Trophoblast cell (in vitro differentiated cells and primary cell): ENCODE data around the gene WNK3.

ENCODE experiments used
- DNase-seq, 2 donors: peaks; one replicate each; pipeline ENCODE4 v3.0.0-alpha.2; 2016
- H2AFZ ChIP-seq: 2 replicates; pipeline ENCODE4 v1.6.1; 2013; ENCODE audit warnings: low read length, moderate library complexity, mild to moderate bottlenecking; ENCODE audit not compliant: insufficient read depth, poor library complexity
- H2AK5ac ChIP-seq: 2 replicates; pipeline ENCODE4 v1.6.1; 2013; ENCODE audit warnings: mild to moderate bottlenecking, low read length
- H2BK120ac ChIP-seq: 2 replicates; pipeline ENCODE4 v1.6.1; 2013; ENCODE audit warnings: low read length, mild to moderate bottlenecking, moderate library complexity; ENCODE audit not compliant: insufficient read depth, poor library complexity
- H2BK12ac ChIP-seq: 2 replicates; pipeline ENCODE4 v1.6.1; 2013; ENCODE audit warnings: mild to moderate bottlenecking, low read length, moderate library complexity
- H2BK5ac ChIP-seq: 2 replicates; pipeline ENCODE4 v1.6.1; 2013; ENCODE audit warnings: low read length, low read depth, moderate library complexity, mild to moderate bottlenecking; ENCODE audit not compliant: poor library complexity
- H3K14ac ChIP-seq: 2 replicates; pipeline ENCODE4 v1.6.1; 2013; ENCODE audit warnings: mild to moderate bottlenecking, low read length
- H3K18ac ChIP-seq: 2 replicates; pipeline ENCODE4 v1.6.1; 2013; ENCODE audit warnings: mild to moderate bottlenecking, low read length
- H3K23ac ChIP-seq: 2 replicates; pipeline ENCODE4 v1.6.1; 2013; ENCODE audit warnings: low read length
- H3K27ac ChIP-seq: 2 replicates; pipeline ENCODE4 v1.5.1; 2013; ENCODE audit warnings: low read depth, mild to moderate bottlenecking, inconsistent platforms, low read length, moderate library complexity
- H3K27me3 ChIP-seq: 2 replicates; pipeline ENCODE4 v1.6.1; 2013; ENCODE audit warnings: inconsistent platforms, mild to moderate bottlenecking, low read length, moderate library complexity; ENCODE audit not compliant: insufficient read depth
- H3K36me3 ChIP-seq, 2 experiments: 1 replicate in 1 of 2; 2 replicates in 1 of 2; pipeline ENCODE4 v1.6.1; 2013; ENCODE audit warnings: low read length in 2 of 2, mild to moderate bottlenecking in 2 of 2, moderate library complexity in 1 of 2; ENCODE audit not compliant: insufficient read depth in 2 of 2, control insufficient read depth in 1 of 2
- H3K4ac ChIP-seq: 2 replicates; pipeline ENCODE4 v1.6.1; 2013; ENCODE audit warnings: low read depth, mild to moderate bottlenecking, low read length, moderate library complexity
- H3K4me1 ChIP-seq, 2 experiments: 1 replicate in 1 of 2; 2 replicates in 1 of 2; pipeline ENCODE4 v1.6.1; 2013; ENCODE audit warnings: low read length in 2 of 2, mild to moderate bottlenecking in 2 of 2, moderate library complexity in 1 of 2; ENCODE audit not compliant: insufficient read depth in 2 of 2, control insufficient read depth in 1 of 2
- H3K4me2 ChIP-seq: 2 replicates; pipeline ENCODE4 v1.6.1; 2013; ENCODE audit warnings: inconsistent platforms, mild to moderate bottlenecking, low read length, moderate library complexity
- H3K4me3 ChIP-seq: 2 replicates; pipeline ENCODE4 v1.5.1; 2013; ENCODE audit warnings: mild to moderate bottlenecking, low read depth, low read length, inconsistent platforms
- H3K79me1 ChIP-seq: one replicate; pipeline ENCODE4 v1.6.1; 2013; ENCODE audit warnings: low read length
- H3K79me2 ChIP-seq: 2 replicates; pipeline ENCODE4 v1.6.1; 2013; ENCODE audit warnings: low read length, mild to moderate bottlenecking; ENCODE audit not compliant: control insufficient read depth, insufficient read depth, poor library complexity
- H3K9ac ChIP-seq: 2 replicates; pipeline ENCODE4 v1.6.1; 2013; ENCODE audit warnings: mild to moderate bottlenecking, low read length
- H3K9me3 ChIP-seq: 2 replicates; pipeline ENCODE4 v1.6.1; 2013; ENCODE audit warnings: low read depth, mild to moderate bottlenecking, control low read depth, inconsistent platforms, low read length; ENCODE audit not compliant: insufficient read depth
- H4K12ac ChIP-seq: 2 replicates; pipeline ENCODE4 v1.6.1; 2013; ENCODE audit warnings: low read depth, mild to moderate bottlenecking, low read length, moderate library complexity
- H4K8ac ChIP-seq: 2 replicates; pipeline ENCODE4 v1.6.1; 2013; ENCODE audit warnings: low read depth, mild to moderate bottlenecking, low read length, moderate library complexity
- H4K91ac ChIP-seq: one replicate; pipeline ENCODE4 v1.6.1; 2013; ENCODE audit warnings: low read depth, mild to moderate bottlenecking, low read length, moderate library complexity
- WGBS: extraction: QIAGEN DNeasy Blood & Tissue Kit; methylation state at CpG from one replicate; pipeline ENCODE4 v1.1.7; 2013; ENCODE audit warnings: missing lambda C conversion rate; ENCODE audit not compliant: insufficient read length, insufficient coverage; ENCODE audit errors: extremely low coverage; 5-methylcytosine and 5-hydroxymethylcytosine counted together

The WNK3 gene

DNA sequence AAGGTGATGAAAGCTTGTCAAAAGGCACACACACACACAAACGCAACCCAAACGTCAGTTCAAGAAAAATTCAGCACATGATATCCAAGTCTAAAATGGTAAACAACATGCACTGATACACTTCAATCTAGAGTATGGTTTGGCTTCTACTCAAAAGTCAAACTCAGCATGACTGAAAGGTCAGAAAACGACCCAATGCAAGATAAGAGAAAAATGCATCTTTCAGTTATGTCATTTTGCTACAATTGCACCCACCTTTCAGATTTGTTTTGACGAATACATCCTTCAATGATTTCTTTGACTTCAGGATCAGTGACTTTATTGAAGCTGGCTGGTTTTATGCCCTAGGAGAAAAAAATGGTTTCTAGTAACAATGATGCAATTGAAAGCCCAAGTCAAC lies 56.3 kb downstream of the WNK3 start:
- no peaks in the 10 kb centered on the region for H3K9me3 ChIP-seq
- no peak overlapping the region for H3K4ac ChIP-seq
- H2BK120ac ChIP-seq, result no peak overlapping the region
- no peak overlapping the region for H4K12ac ChIP-seq
- no peak overlapping the region for H2AFZ ChIP-seq
- no peak overlapping the region for H3K4me3 ChIP-seq
- no peak overlapping the region for H3K4me2 ChIP-seq
- no peak overlapping the region for H3K18ac ChIP-seq
- H3K14ac ChIP-seq, result no peak overlapping the region
- H4K91ac ChIP-seq, result no peak overlapping the region
- H2BK5ac ChIP-seq, result no peak overlapping the region
- no peak overlapping the region for H3K23ac ChIP-seq
- H2BK12ac ChIP-seq, result no peak overlapping the region
- no peak overlapping the region for H4K8ac ChIP-seq
- no CpG with 5 or more reads among the region's 4 CpGs for WGBS
- H2AK5ac ChIP-seq, result no peak overlapping the region
- no peaks in the 10 kb centered on the region for H3K79me2 ChIP-seq
- no peak overlapping the region for H3K9ac ChIP-seq
- H3K36me3 ChIP-seq, result no peaks in the 10 kb centered on the region
- no peaks in the 10 kb centered on the region for H3K79me1 ChIP-seq
- DNase-seq, result no peak
- H3K4me1 ChIP-seq, result no peaks in the 10 kb centered on the region
- H3K27ac ChIP-seq, result no peak overlapping the region
- no peaks in the 10 kb centered on the region for H3K27me3 ChIP-seq

- Histone ChIP-seq H2BK120ac (no peak overlapping the region), H4K91ac (no peak overlapping the region), H3K4me1 (no peaks in the 10 kb centered on the region), H3K9me3 (no peaks in the 10 kb centered on the region), H2AFZ (no peak overlapping the region), H3K27ac (no peak overlapping the region), H2BK5ac (no peak overlapping the region), H3K4me2 (no peak overlapping the region), H4K12ac (no peak overlapping the region), H3K18ac (no peak overlapping the region), H3K9ac (no peak overlapping the region), H2BK12ac (no peak overlapping the region), H3K23ac (no peak overlapping the region), H4K8ac (no peak overlapping the region), H3K14ac (no peak overlapping the region), H3K27me3 (no peaks in the 10 kb centered on the region), H3K4me3 (no peak overlapping the region), H3K79me1 (no peaks in the 10 kb centered on the region), H3K36me3 (no peaks in the 10 kb centered on the region), H3K4ac (no peak overlapping the region), H3K79me2 (no peaks in the 10 kb centered on the region), H2AK5ac (no peak overlapping the region)
- no peak for DNase-seq
- no CpG with 5 or more reads among the region's 2 CpGs for WGBS
Observed at GRCh38 chrX:54294306-54294705, 63.5 kb downstream of the WNK3 start.

GRCh38 chrX:54292755-54293154 lies 65.1 kb downstream of the WNK3 start:
- Histone ChIP-seq H3K4me1 (no peaks in the 10 kb centered on the region), H3K27me3 (no peaks in the 10 kb centered on the region), H4K91ac (no peak overlapping the region), H4K12ac (no peak overlapping the region), H3K9me3 (no peaks in the 10 kb centered on the region), H3K23ac (no peak overlapping the region), H3K4me3 (no peak overlapping the region), H3K18ac (no peak overlapping the region), H2BK5ac (no peak overlapping the region), H3K14ac (no peak overlapping the region), H2AK5ac (no peak overlapping the region), H2BK12ac (no peak overlapping the region), H3K9ac (no peak overlapping the region), H3K79me2 (no peaks in the 10 kb centered on the region), H4K8ac (no peak overlapping the region), H3K4me2 (no peak overlapping the region), H3K79me1 (no peaks in the 10 kb centered on the region), H3K4ac (no peak overlapping the region), H2BK120ac (no peak overlapping the region), H2AFZ (no peak overlapping the region), H3K27ac (no peak overlapping the region), H3K36me3 (no peaks in the 10 kb centered on the region)
- WGBS, result no CpG with 5 or more reads among the region's 2 CpGs
- no peak for DNase-seq

DNA sequence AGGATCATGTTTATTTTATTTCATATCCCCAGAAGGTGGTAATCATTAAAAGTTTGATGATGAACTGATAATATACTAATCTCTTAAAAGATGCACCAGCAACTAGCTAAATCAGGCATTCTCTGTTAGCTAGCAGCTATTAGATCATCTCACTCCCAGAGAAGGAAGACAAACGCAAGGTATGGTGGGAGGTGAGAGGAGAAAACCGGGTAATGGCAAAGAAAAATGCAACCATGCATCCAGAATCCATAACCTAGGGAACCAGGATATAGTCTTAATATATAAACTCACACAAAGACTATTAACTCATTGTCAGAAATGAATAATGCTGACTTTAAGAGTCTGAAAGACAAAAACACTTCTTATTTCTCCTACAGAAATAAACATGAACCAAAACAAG lies 66.1 kb downstream of the WNK3 start:
- Histone ChIP-seq H3K9me3 (no peaks in the 10 kb centered on the region), H3K27ac (no peak overlapping the region), H2AFZ (no peak overlapping the region), H3K23ac (no peak overlapping the region), H3K14ac (no peak overlapping the region), H3K36me3 (no peaks in the 10 kb centered on the region), H2BK5ac (no peak overlapping the region), H3K9ac (no peak overlapping the region), H4K12ac (no peak overlapping the region), H4K91ac (no peak overlapping the region), H3K4me1 (no peaks in the 10 kb centered on the region), H3K79me1 (no peaks in the 10 kb centered on the region), H3K79me2 (no peaks in the 10 kb centered on the region), H3K4me3 (no peak overlapping the region), H3K27me3 (no peaks in the 10 kb centered on the region), H3K4me2 (no peak overlapping the region), H2AK5ac (no peak overlapping the region), H3K18ac (no peak overlapping the region), H3K4ac (no peak overlapping the region), H4K8ac (no peak overlapping the region), H2BK120ac (no peak overlapping the region), H2BK12ac (no peak overlapping the region)
- no CpG with 5 or more reads among the region's 2 CpGs for WGBS
- no peak for DNase-seq
